H1 (cell line): ENCODE data around the gene WDR41. TPM values are rescaled to one million over a fixed set of nuclear protein-coding genes. Genes with fewer than 3 reads are reported as not detected.
"Not testable (repeated sequence)": the region's sequence is repeated elsewhere in the genome, so short reads cannot be mapped to it uniquely, and the experiment has no call there.

Source experiments
- CTCF ChIA-PET: fragments of 300-600 bp; sonication (Branson Sonifier 250); formaldehyde crosslinking; loops from one replicate; lab custom pipeline; 2021; ENCODE audit not compliant: partially characterized antibody; lab: Charles Lee
- POLR2A ChIA-PET: fragments of 300-600 bp; sonication (Branson Sonifier 250); formaldehyde crosslinking; loops from one replicate; lab custom pipeline; 2021; ENCODE audit warnings: inconsistent platforms; ENCODE audit not compliant: partially characterized antibody; lab: Charles Lee
- DNase-seq, 2 experiments: peaks; one replicate each; pipeline versions ENCODE4 v3.0.0 to v3.0.0-alpha.2; 2010 to 2022; ENCODE audit warnings: low spot score in 2 of 2, low read depth in 1 of 2, mixed read lengths in 1 of 2
- FAIRE-seq: peaks from 2 replicates; lab custom pipeline; 2011; peaks lifted over from hg19 to GRCh38; lab: Jason Lieb, UNC
- H2AFZ ChIP-seq: 2 replicates; pipeline ENCODE4 v1.8.1; 2012; ENCODE audit warnings: low read length, inconsistent platforms
- H2AK5ac ChIP-seq: 2 replicates; pipeline ENCODE4 v1.6.1; 2013; ENCODE audit warnings: low read depth, low read length
- H2BK120ac ChIP-seq: replicated peaks from 2 replicates; pipeline ENCODE3; 2013; ENCODE audit warnings: low read depth, low read length, inconsistent platforms
- H2BK12ac ChIP-seq: 2 replicates; pipeline ENCODE4 v1.6.1; 2013; ENCODE audit warnings: low read depth, low read length
- H2BK15ac ChIP-seq: 2 replicates; pipeline ENCODE4 v1.6.1; 2013; ENCODE audit warnings: low read length
- H2BK20ac ChIP-seq: 2 replicates; pipeline ENCODE4 v1.6.1; 2013; ENCODE audit warnings: low read length
- H2BK5ac ChIP-seq: 2 replicates; pipeline ENCODE4 v1.6.1; 2013; ENCODE audit warnings: low read depth, low read length
- H3K14ac ChIP-seq: 2 replicates; pipeline ENCODE4 v1.6.1; 2013; ENCODE audit warnings: inconsistent platforms; ENCODE audit not compliant: insufficient read length
- H3K18ac ChIP-seq: 2 replicates; pipeline ENCODE4 v1.6.1; 2013; ENCODE audit warnings: low read length; ENCODE audit errors: extremely low read depth
- H3K23ac ChIP-seq: 2 replicates; pipeline ENCODE4 v1.6.1; 2013; ENCODE audit warnings: inconsistent platforms; ENCODE audit not compliant: insufficient read length
- H3K23me2 ChIP-seq: 2 replicates; pipeline ENCODE4 v1.6.1; 2013; ENCODE audit warnings: low read depth, low read length
- H3K27ac ChIP-seq: 2 replicates; pipeline ENCODE4 v1.6.1; 2011; ENCODE audit warnings: low read depth, low read length, inconsistent platforms
- H3K27me3 ChIP-seq, 4 experiments: replicated peaks in 1 of 4; 1 replicate in 1 of 4; 2 replicates in 3 of 4; pipeline versions ENCODE4 v1.6.1 to v1.8.1; 2011 to 2013; ENCODE audit warnings: low read length in 3 of 4, mild to moderate bottlenecking in 3 of 4, inconsistent platforms in 2 of 4, mixed read lengths in 2 of 4, moderate library complexity in 1 of 4; ENCODE audit not compliant: control insufficient read depth in 3 of 4, insufficient read depth in 3 of 4; ENCODE audit errors: extremely low read depth in 1 of 4
- H3K36me3 ChIP-seq, 4 experiments: 2 replicates each; pipeline versions ENCODE4 v1.6.1 to v1.8.1; 2011 to 2013; ENCODE audit warnings: mild to moderate bottlenecking in 4 of 4, low read length in 3 of 4, moderate library complexity in 2 of 4, control low read depth in 1 of 4, inconsistent platforms in 1 of 4; ENCODE audit not compliant: insufficient read depth in 4 of 4, control insufficient read depth in 2 of 4
- H3K4ac ChIP-seq: replicated peaks from 2 replicates; pipeline ENCODE3; 2013; ENCODE audit warnings: low read length, low read depth, mixed read lengths, inconsistent platforms; ENCODE audit not compliant: insufficient read length
- H3K4me1 ChIP-seq, 4 experiments: replicated peaks in 1 of 4; 1 replicate in 1 of 4; 2 replicates in 3 of 4; pipeline versions ENCODE4 v1.6.1 to v1.8.1; 2011 to 2013; ENCODE audit warnings: low read length in 3 of 4, inconsistent platforms in 2 of 4, mixed read lengths in 1 of 4; ENCODE audit not compliant: insufficient read depth in 4 of 4, control insufficient read depth in 3 of 4
- H3K4me2 ChIP-seq, 2 experiments: 2 replicates each; pipeline versions ENCODE4 v1.6.1 to v1.8.1; 2011 to 2013; ENCODE audit warnings: low read depth in 2 of 2, low read length in 2 of 2, control low read depth in 1 of 2, inconsistent platforms in 1 of 2, mild to moderate bottlenecking in 1 of 2; ENCODE audit not compliant: insufficient read depth in 1 of 2
- H3K4me3 ChIP-seq, 4 experiments: fragments of 200-600, 300-600 bp in 1 of 4; sonication (generic), shearing (Covaris generic), sonication (Bioruptor Twin) in 1 of 4; 2 replicates each; pipeline versions ENCODE4 v1.5.1 to v1.8.1; 2011 to 2016; ENCODE audit warnings: low read length in 4 of 4, low read depth in 3 of 4, control low read depth in 2 of 4, inconsistent platforms in 2 of 4, mild to moderate bottlenecking in 2 of 4, mixed read lengths in 1 of 4, moderate library complexity in 1 of 4; ENCODE audit not compliant: insufficient read depth in 2 of 4; ENCODE audit errors: extremely low read depth in 1 of 4
- H3K56ac ChIP-seq: replicated peaks from 2 replicates; pipeline ENCODE3; 2013; ENCODE audit warnings: low read depth, mild to moderate bottlenecking, mixed read lengths, low read length, inconsistent platforms; ENCODE audit not compliant: insufficient read length
- H3K79me1 ChIP-seq: 2 replicates; pipeline ENCODE4 v1.6.1; 2013; ENCODE audit warnings: low read depth, low read length, control low read depth
- H3K79me2 ChIP-seq, 2 experiments: 2 replicates each; pipeline versions ENCODE4 v1.6.1 to v1.8.1; 2012 to 2013; ENCODE audit warnings: low read length in 2 of 2, mild to moderate bottlenecking in 2 of 2, inconsistent platforms in 1 of 2; ENCODE audit not compliant: insufficient read depth in 2 of 2, control insufficient read depth in 1 of 2
- H3K9ac ChIP-seq, 4 experiments: replicated peaks in 1 of 4; 1 replicate in 1 of 4; 2 replicates in 3 of 4; pipeline versions ENCODE4 v1.6.1 to v1.8.1; 2011 to 2013; ENCODE audit warnings: low read depth in 3 of 4, low read length in 3 of 4, control low read depth in 2 of 4, mild to moderate bottlenecking in 2 of 4, moderate library complexity in 2 of 4, inconsistent platforms in 1 of 4; ENCODE audit errors: extremely low read depth in 1 of 4
- H3K9me3 ChIP-seq, 2 experiments: 2 replicates each; pipeline versions ENCODE4 v1.6.1 to v1.8.1; 2012 to 2013; ENCODE audit warnings: mild to moderate bottlenecking in 2 of 2, moderate library complexity in 2 of 2, control low read depth in 1 of 2, inconsistent platforms in 1 of 2, low read depth in 1 of 2, low read length in 1 of 2, mixed read lengths in 1 of 2; ENCODE audit not compliant: insufficient read depth in 2 of 2
- H4K20me1 ChIP-seq, 2 experiments: replicated peaks in 1 of 2; 2 replicates each; pipeline versions ENCODE3 to v1.8.1; 2011 to 2013; ENCODE audit warnings: inconsistent platforms in 2 of 2, low read length in 2 of 2, mild to moderate bottlenecking in 1 of 2; ENCODE audit not compliant: insufficient read depth in 2 of 2, control insufficient read depth in 1 of 2
- H4K5ac ChIP-seq: 2 replicates; pipeline ENCODE4 v1.6.1; 2013; ENCODE audit warnings: low read length, low read depth, mixed read lengths, inconsistent platforms; ENCODE audit not compliant: insufficient read length
- H4K8ac ChIP-seq: 2 replicates; pipeline ENCODE4 v1.8.0; 2013; ENCODE audit warnings: mild to moderate bottlenecking, moderate library complexity, low read length, inconsistent platforms; ENCODE audit not compliant: insufficient read depth; ENCODE audit errors: extremely low read depth
- H4K91ac ChIP-seq: replicated peaks from 2 replicates; pipeline ENCODE3; 2013; ENCODE audit warnings: low read length, mixed read lengths, inconsistent platforms; ENCODE audit not compliant: insufficient read length
- ZNF274 ChIP-seq: IDR thresholded peaks from 2 replicates; pipeline ENCODE4 v1.7.0; 2012; ENCODE audit warnings: low read length, borderline replicate concordance; ENCODE audit errors: extremely low read depth
- WGBS, 2 experiments: shearing (Covaris generic) in 1 of 2; methylation state at CpG; one replicate each; pipeline versions ENCODE4 v1.1.6 to v1.1.7; 2013 to 2015; ENCODE audit warnings: low lambda C conversion rate in 2 of 2, mixed read lengths in 2 of 2, inconsistent platforms in 1 of 2, low coverage in 1 of 2, missing lambda C conversion rate in 1 of 2; ENCODE audit not compliant: insufficient replicate concordance in 2 of 2, insufficient coverage in 1 of 2, insufficient read length in 1 of 2; ENCODE audit errors: extremely low coverage in 1 of 2, missing lambda C conversion rate in 1 of 2; 5-methylcytosine and 5-hydroxymethylcytosine counted together
- polyA plus RNA-seq, 7 experiments: library from polyadenylated mRNA; depleted of rRNA in 3 of 7; stranded (reverse) in 5 of 7; unstranded in 2 of 7; fragments of >200 nt in 5 of 7; fragments of 200-250 nt in 2 of 7; gene quantifications; 1 replicate in 5 of 7; 2 replicates in 1 of 7; 4 replicates in 1 of 7; pipeline versions ENCODE4 v1.2.1 to v1.2.3, GENCODE V29; 2011 to 2013; ENCODE audit warnings: missing spikeins in 2 of 7, mixed read lengths in 2 of 7
- total RNA-seq: library from RNA; stranded (reverse); fragmentation: NEBNext Ultra II Directional; extraction: Animal tissue kit (Norgen Biotek cat#: 25700); gene quantifications from 2 replicates; pipeline ENCODE4 v1.2.1, GENCODE V29; 2021

WDR41 gene
- total and polyA plus RNA-seq, 2 of the 8 experiments (the other 6 are each of a cell fraction or from before 2014, with no cell fraction given) = 16.4 to 44.9 TPM

GRCh38 chr5:77483682-77484081 lies 8.4 kb downstream of the WDR41 start (continued):
- TF ChIP-seq ZNF274 = no peak

- H3K56ac ChIP-seq, CTCF ChIA-PET, H3K18ac ChIP-seq, H2AFZ ChIP-seq, H2BK12ac ChIP-seq, H3K4me1 ChIP-seq, H3K23ac ChIP-seq, H3K23me2 ChIP-seq, H3K14ac ChIP-seq, H3K9me3 ChIP-seq, H2BK120ac ChIP-seq, H3K36me3 ChIP-seq, H2AK5ac ChIP-seq, H3K9ac ChIP-seq, H2BK20ac ChIP-seq, H4K8ac ChIP-seq, H3K27ac ChIP-seq, H3K79me1 ChIP-seq, H2BK5ac ChIP-seq, H3K4ac ChIP-seq, DNase-seq, H4K91ac ChIP-seq, H3K27me3 ChIP-seq, H3K4me3 ChIP-seq, H4K5ac ChIP-seq, H3K79me2 ChIP-seq, POLR2A ChIA-PET, H4K20me1 ChIP-seq, H2BK15ac ChIP-seq, H3K4me2 ChIP-seq, FAIRE-seq: not testable (repeated sequence)
- 93% methylated on average over 10 of the region's 11 CpGs; no CpG with 5 or more reads in 1 of the 2 experiments for WGBS, 2 experiments
Measured at GRCh38 chr5:77475041-77475440, 17.1 kb downstream of the WDR41 start.
